Measurements from ENCODE around the gene TANGO6. TPM values are rescaled to one million over a fixed set of nuclear protein-coding genes. Genes with fewer than 3 reads are reported as not detected.

Gene TANGO6
- total and polyA plus RNA-seq, 2 of the 8 experiments (the other 6 are each of a cell fraction or from before 2014, with no cell fraction given) = 5.0 to 19.5 TPM

- TF ChIP-seq CHD7 (IDR thresholded peaks at IDR 0.05; ENCODE audit: insufficient replicate concordance, low read length) = peak; percentile 48
- no peak for TF ChIP-seq EZH2 (IDR thresholded peaks at IDR 0.05; ENCODE audit: low read depth, low read length, severe bottlenecking)
- TF ChIP-seq MAFK (IDR thresholded peaks at IDR 0.05; ENCODE audit: low read depth, low read length) = no peak
- peak; percentile 88 for TF ChIP-seq SAP30 (IDR thresholded peaks at IDR 0.05; ENCODE audit: insufficient read depth, insufficient replicate concordance, low read length)
- TF ChIP-seq TAF1 (IDR thresholded peaks at IDR 0.05; ENCODE audit: low read depth, low read length) = peak; percentile 72
- no peak for TF ChIP-seq BRCA1 (IDR thresholded peaks at IDR 0.05; ENCODE audit: low read depth, low read length)
- TF ChIP-seq GTF2F1 (IDR thresholded peaks at IDR 0.05; ENCODE audit: borderline replicate concordance, low read depth, low read length) = no peak
- TF ChIP-seq HDAC2 (IDR thresholded peaks at IDR 0.05; ENCODE audit: borderline replicate concordance in 1 of 2, low read depth in 2 of 2, low read length in 2 of 2) = peak; percentile 34 to 61; a peak in 2 of 4 replicates
- no peak for TF ChIP-seq CEBPB (IDR thresholded peaks at IDR 0.05; ENCODE audit: low read depth, low read length)
Observed at GRCh38 chr16:69105501-69106361, 262.4 kb downstream of the TANGO6 start, which contains the start of gene HAS3 (continued).
